ENCODE results near the gene AMIGO1. TPM values are rescaled to one million over a fixed set of nuclear protein-coding genes. Genes with fewer than 3 reads are reported as not detected.

Gene AMIGO1
- total and polyA plus RNA-seq, 2 of the 8 experiments (the other 6 are each of a cell fraction or from before 2014, with no cell fraction given): 1.5 to 2.7 TPM

GRCh38 chr1:109532365-109533136 lies 23.0 kb upstream of the AMIGO1 start (continued):
- TF ChIP-seq KDM4A (IDR thresholded peaks at IDR 0.05; ENCODE audit: low read depth, low read length, severe bottlenecking): peak; percentile 25
- TF ChIP-seq CTCF (IDR thresholded peaks at IDR 0.05; ENCODE audit: control extremely low read depth in 1 of 3, insufficient read depth in 1 of 3, low read depth in 1 of 3, low read length in 3 of 3): peak; percentile 92 to 98 (median 96)
